LNCAP (cell line): Measurements from ENCODE around the gene ADAMTSL5.

Source experiments
- CTCF ChIP-seq: fragments of 450-650 bp; IDR thresholded peaks from 2 replicates; pipeline ENCODE4 v1.5.1; 2017; ENCODE audit warnings: mild to moderate bottlenecking

ADAMTSL5 gene

DNA sequence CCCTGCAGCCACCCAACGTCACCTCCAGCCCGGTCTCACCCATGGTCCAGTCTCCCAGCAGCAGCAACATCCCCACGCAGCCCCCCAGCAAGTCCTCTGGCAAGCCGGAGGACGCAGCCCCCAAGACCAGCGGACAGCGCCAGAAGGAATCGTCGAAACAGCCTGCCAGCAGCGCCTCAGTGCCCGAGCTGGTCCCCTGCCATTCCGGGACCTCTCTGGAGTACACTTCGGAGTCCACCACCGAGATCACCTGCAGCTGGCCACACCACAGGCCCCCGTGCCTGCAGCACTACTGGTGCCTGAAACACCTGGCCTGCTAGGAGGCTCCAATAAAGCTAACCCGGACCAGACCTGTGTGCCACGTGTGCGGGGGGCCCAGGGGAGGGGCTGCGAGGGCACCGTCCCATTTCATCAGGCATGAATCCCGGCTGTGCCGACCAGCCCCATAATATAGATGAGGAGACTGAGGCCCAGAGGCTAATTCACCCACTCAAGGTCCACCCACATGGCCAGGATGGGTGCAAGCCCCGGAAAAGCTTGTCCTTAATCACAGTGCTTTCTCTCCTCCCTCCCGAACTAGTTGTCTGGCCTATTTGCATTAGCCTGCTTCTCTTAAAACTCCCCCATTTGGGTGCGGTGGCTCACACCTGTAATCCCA, 15.1 kb downstream of the ADAMTSL5 start:
- TF ChIP-seq CTCF = no peak

GRCh38 chr19:1496714-1497577, 15.9 kb downstream of the ADAMTSL5 start:
- TF ChIP-seq CTCF = no peak

GRCh38 chr19:1495799-1496713, 16.8 kb downstream of the ADAMTSL5 start:
- no peak for TF ChIP-seq CTCF

GRCh38 chr19:1495051-1495798, 17.6 kb downstream of the ADAMTSL5 start:
- TF ChIP-seq CTCF = no peak

- TF ChIP-seq CTCF = no peak
Observed at GRCh38 chr19:1494115-1494815, 18.6 kb downstream of the ADAMTSL5 start.

GRCh38 chr19:1492474-1493006, 20.3 kb downstream of the ADAMTSL5 start:
- no peak for TF ChIP-seq CTCF
